SK-N-SH (cell line): Measurements from ENCODE around the gene ABHD11.

Experiments
- CTCF ChIP-seq: fragments of 200-600 bp; sonication (generic); IDR thresholded peaks from 2 replicates; pipeline ENCODE4 v1.6.1; 2017; ENCODE audit warnings: antibody characterized with exemption, mild to moderate bottlenecking, moderate library complexity
- ELF1 ChIP-seq: IDR thresholded peaks from 2 replicates; pipeline ENCODE4 v1.4.0; 2012
- FOSL2 ChIP-seq: IDR thresholded peaks from 2 replicates; pipeline ENCODE4 v1.4.0; 2012; ENCODE audit warnings: low read depth, mild to moderate bottlenecking, moderate library complexity, borderline replicate concordance
- GABPA ChIP-seq: IDR thresholded peaks from 2 replicates; pipeline ENCODE4 v1.4.0; 2012; ENCODE audit warnings: low read depth, mild to moderate bottlenecking
- GATA2 ChIP-seq: sonication (generic); formaldehyde crosslinking; IDR thresholded peaks from 2 replicates; pipeline ENCODE4 v1.5.0; 2020; ENCODE audit warnings: mild to moderate bottlenecking, missing genetic modification reagents
- JUND ChIP-seq: IDR thresholded peaks from 2 replicates; pipeline ENCODE4 v1.4.0; 2012
- MXI1 ChIP-seq: IDR thresholded peaks from 2 replicates; pipeline ENCODE4 v1.6.1; 2012; ENCODE audit warnings: mild to moderate bottlenecking, low read depth, low read length, improper control_type of control experiment
- POLR2AphosphoS5 ChIP-seq: IDR thresholded peaks from 2 replicates; pipeline ENCODE4 v1.6.1; 2012; ENCODE audit warnings: low read depth, low read length
- REST ChIP-seq: IDR thresholded peaks from 2 replicates; pipeline ENCODE4 v1.6.1; 2012; ENCODE audit warnings: mild to moderate bottlenecking, low read depth, low read length, moderate library complexity
- RFX5 ChIP-seq: IDR thresholded peaks from 2 replicates; pipeline ENCODE4 v1.6.1; 2012; ENCODE audit warnings: mild to moderate bottlenecking, improper control_type of control experiment, low read length
- SMC3 ChIP-seq: IDR thresholded peaks from 2 replicates; pipeline ENCODE4 v1.6.1; 2012; ENCODE audit warnings: low read depth, low read length, improper control_type of control experiment
- TAF1 ChIP-seq: IDR thresholded peaks from 2 replicates; pipeline ENCODE4 v1.6.1; 2012; ENCODE audit warnings: low read depth, mild to moderate bottlenecking, low read length, moderate library complexity, borderline replicate concordance

- TF ChIP-seq SMC3, result no peak
- TF ChIP-seq MXI1, result no peak
- TF ChIP-seq CTCF, result no peak
- TF ChIP-seq TAF1, result no peak
- no peak for TF ChIP-seq POLR2AphosphoS5
- no peak for TF ChIP-seq REST
- TF ChIP-seq JUND, result no peak
- no peak for TF ChIP-seq GATA2 (CRISPR knock-in tag)
- no peak for TF ChIP-seq GABPA
- no peak for TF ChIP-seq ELF1
- no peak for TF ChIP-seq FOSL2
- no peak for TF ChIP-seq RFX5
Observed at GRCh38 chr7:73766556-73767229, 28.1 kb upstream of the ABHD11 start.
